ENCODE data around the gene KIF1B. TPM values are rescaled to one million over a fixed set of nuclear protein-coding genes. Genes with fewer than 3 reads are reported as not detected.
A peak's percentile ranks its signal among the peaks of the same experiment; 100 is the strongest.

The KIF1B gene
- polyA plus RNA-seq, 1 donor = 23.8 TPM

GRCh38 chr1:10383630-10384029, 173.3 kb downstream of the KIF1B start:
- no CpG with 5 or more reads among the region's 4 CpGs for WGBS (ENCODE audit: insufficient coverage, low lambda C conversion rate)

GRCh38 chr1:10384219-10384618, 173.8 kb downstream of the KIF1B start:
- Histone ChIP-seq H3K9me3 (ENCODE audit: control insufficient read depth, low read depth, low read length) (no peaks in the 10 kb centered on the region), H3K36me3 (ENCODE audit: control insufficient read depth, insufficient read depth, low read length) (peaks cover 6% of the 10 kb centered on the region), H3K27me3 (ENCODE audit: control insufficient read depth, insufficient read depth, low read length) (no peaks in the 10 kb centered on the region), H3K27ac (ENCODE audit: low read length) (no peak overlapping the region), H3K4me1 (ENCODE audit: control insufficient read depth, insufficient read depth, low read length) (peaks cover 19% of the 10 kb centered on the region), H3K4me3 (ENCODE audit: low read length) (no peak overlapping the region)
- WGBS (ENCODE audit: insufficient coverage, low lambda C conversion rate) = no CpG with 5 or more reads among the region's 8 CpGs
- no peak for DNase-seq

More at GRCh38 chr1:10383630-10384029, 173.3 kb downstream of the KIF1B start:
- no peak overlapping the region for H3K27ac ChIP-seq (ENCODE audit: low read length)
- no peak overlapping the region for H3K4me3 ChIP-seq (ENCODE audit: low read length)
- DNase-seq = no peak
- H3K9me3 ChIP-seq (ENCODE audit: control insufficient read depth, low read depth, low read length) = no peaks in the 10 kb centered on the region
- peaks cover 11% of the 10 kb centered on the region for H3K36me3 ChIP-seq (ENCODE audit: control insufficient read depth, insufficient read depth, low read length)
- no peaks in the 10 kb centered on the region for H3K27me3 ChIP-seq (ENCODE audit: control insufficient read depth, insufficient read depth, low read length)
- H3K4me1 ChIP-seq (ENCODE audit: control insufficient read depth, insufficient read depth, low read length) = peaks cover 17% of the 10 kb centered on the region

- H3K27me3 ChIP-seq (ENCODE audit: control insufficient read depth, insufficient read depth, low read length) = no peaks in the 10 kb centered on the region
- H3K9me3 ChIP-seq (ENCODE audit: control insufficient read depth, low read depth, low read length) = no peaks in the 10 kb centered on the region
- DNase-seq = no peak
- no CpG with 5 or more reads among the region's 12 CpGs for WGBS (ENCODE audit: insufficient coverage, low lambda C conversion rate)
- H3K27ac ChIP-seq (ENCODE audit: low read length) = peak overlapping the region; percentile 55
- peaks cover 19% of the 10 kb centered on the region for H3K4me1 ChIP-seq (ENCODE audit: control insufficient read depth, insufficient read depth, low read length)
- H3K36me3 ChIP-seq (ENCODE audit: control insufficient read depth, insufficient read depth, low read length) = no peaks in the 10 kb centered on the region
- no peak overlapping the region for H3K4me3 ChIP-seq (ENCODE audit: low read length)
These were observed 176.6 kb downstream of the KIF1B start for GRCh38 chr1:10386761-10387676.

GRCh38 chr1:10387677-10388386, 177.5 kb downstream of the KIF1B start:
- DNase-seq = peak; percentile 9 to 32
- whole genome bisulfite sequencing (ENCODE audit: insufficient coverage, low lambda C conversion rate) = no CpG with 5 or more reads among the region's 3 CpGs
- no peak overlapping the region for H3K4me3 ChIP-seq (ENCODE audit: low read length)

GRCh38 chr1:10388387-10388715, 178.0 kb downstream of the KIF1B start:
- Histone ChIP-seq H3K27me3 (ENCODE audit: control insufficient read depth, insufficient read depth, low read length) (no peaks in the 10 kb centered on the region), H3K4me1 (ENCODE audit: control insufficient read depth, insufficient read depth, low read length) (peaks cover 19% of the 10 kb centered on the region), H3K4me3 (ENCODE audit: low read length) (no peak overlapping the region), H3K36me3 (ENCODE audit: control insufficient read depth, insufficient read depth, low read length) (no peaks in the 10 kb centered on the region), H3K9me3 (ENCODE audit: control insufficient read depth, low read depth, low read length) (no peaks in the 10 kb centered on the region), H3K27ac (ENCODE audit: low read length) (peak overlapping the region; percentile 55)
- DNase-seq = peak; percentile 42 to 76
- WGBS (ENCODE audit: insufficient coverage, low lambda C conversion rate) = no CpG with 5 or more reads among the region's 3 CpGs

More at GRCh38 chr1:10387677-10388386, 177.5 kb downstream of the KIF1B start:
- Histone ChIP-seq H3K4me1 (ENCODE audit: control insufficient read depth, insufficient read depth, low read length) (peaks cover 19% of the 10 kb centered on the region), H3K27me3 (ENCODE audit: control insufficient read depth, insufficient read depth, low read length) (no peaks in the 10 kb centered on the region), H3K9me3 (ENCODE audit: control insufficient read depth, low read depth, low read length) (no peaks in the 10 kb centered on the region), H3K27ac (ENCODE audit: low read length) (peak overlapping the region; percentile 55), H3K36me3 (ENCODE audit: control insufficient read depth, insufficient read depth, low read length) (no peaks in the 10 kb centered on the region)

- no peak for DNase-seq
- Histone ChIP-seq H3K36me3 (ENCODE audit: control insufficient read depth, insufficient read depth, low read length) (no peaks in the 10 kb centered on the region), H3K27me3 (ENCODE audit: control insufficient read depth, insufficient read depth, low read length) (no peaks in the 10 kb centered on the region), H3K4me1 (ENCODE audit: control insufficient read depth, insufficient read depth, low read length) (peaks cover 19% of the 10 kb centered on the region), H3K4me3 (ENCODE audit: low read length) (no peak overlapping the region), H3K27ac (ENCODE audit: low read length) (no peak overlapping the region), H3K9me3 (ENCODE audit: control insufficient read depth, low read depth, low read length) (no peaks in the 10 kb centered on the region)
- WGBS (ENCODE audit: insufficient coverage, low lambda C conversion rate) = 100% methylated on average over 1 of the region's 6 CpGs
These were observed 179.1 kb downstream of the KIF1B start for GRCh38 chr1:10389271-10389973.

GRCh38 chr1:10396870-10397269, 186.5 kb downstream of the KIF1B start:
- Histone ChIP-seq H3K4me1 (ENCODE audit: control insufficient read depth, insufficient read depth, low read length) (peaks cover 12% of the 10 kb centered on the region), H3K36me3 (ENCODE audit: control insufficient read depth, insufficient read depth, low read length) (no peaks in the 10 kb centered on the region), H3K27me3 (ENCODE audit: control insufficient read depth, insufficient read depth, low read length) (no peaks in the 10 kb centered on the region), H3K4me3 (ENCODE audit: low read length) (no peak overlapping the region), H3K27ac (ENCODE audit: low read length) (no peak overlapping the region), H3K9me3 (ENCODE audit: control insufficient read depth, low read depth, low read length) (no peaks in the 10 kb centered on the region)
- no peak for DNase-seq
- WGBS (ENCODE audit: insufficient coverage, low lambda C conversion rate) = 100% methylated on average over 1 of the region's 3 CpGs

GRCh38 chr1:10398278-10398733, 187.9 kb downstream of the KIF1B start:
- H3K27me3 ChIP-seq (ENCODE audit: control insufficient read depth, insufficient read depth, low read length) = no peaks in the 10 kb centered on the region
- peak overlapping the region; percentile 82 for H3K4me3 ChIP-seq (ENCODE audit: low read length)
- DNase-seq = no peak
- peak overlapping the region; percentile 13 for H3K27ac ChIP-seq (ENCODE audit: low read length)
- no peaks in the 10 kb centered on the region for H3K9me3 ChIP-seq (ENCODE audit: control insufficient read depth, low read depth, low read length)
- H3K36me3 ChIP-seq (ENCODE audit: control insufficient read depth, insufficient read depth, low read length) = peaks cover 11% of the 10 kb centered on the region
- peaks cover 12% of the 10 kb centered on the region for H3K4me1 ChIP-seq (ENCODE audit: control insufficient read depth, insufficient read depth, low read length)
- no CpG with 5 or more reads among the region's 34 CpGs for WGBS (ENCODE audit: insufficient coverage, low lambda C conversion rate)

- WGBS (ENCODE audit: insufficient coverage, low lambda C conversion rate) = no CpG with 5 or more reads among the region's 76 CpGs
- Histone ChIP-seq H3K9me3 (ENCODE audit: control insufficient read depth, low read depth, low read length) (no peaks in the 10 kb centered on the region), H3K36me3 (ENCODE audit: control insufficient read depth, insufficient read depth, low read length) (peaks cover 16% of the 10 kb centered on the region), H3K27me3 (ENCODE audit: control insufficient read depth, insufficient read depth, low read length) (no peaks in the 10 kb centered on the region), H3K27ac (ENCODE audit: low read length) (peak within 1 kb of the TSS; percentile 93), H3K4me3 (ENCODE audit: low read length) (peak within 1 kb of the TSS; percentile 82), H3K4me1 (ENCODE audit: control insufficient read depth, insufficient read depth, low read length) (peaks cover 12% of the 10 kb centered on the region)
- peak; percentile 95 to 98 for DNase-seq
These were observed 188.5 kb downstream of the KIF1B start, which contains the start of gene PGD for GRCh38 chr1:10398734-10399443. Gene PGD (plus strand): TSS chr1:10399064. CDS start chr1:10399118, 54 bp downstream.

Measured in large intestine (tissue), 3 donors.